SK-N-SH treated with all-trans-retinoic acid at 6 μM for 48 hours (cell line): ENCODE measurements around the gene KRT75.

ENCODE experiments used
- ARNTL ChIP-seq: fragments of 450-650 bp; formaldehyde crosslinking; IDR thresholded peaks from 2 replicates; pipeline ENCODE4 v1.5.0; 2020; ENCODE audit warnings: low read depth, mild to moderate bottlenecking, moderate library complexity, borderline replicate concordance
- CSDC2 ChIP-seq: fragments of 250-450 bp; sonication (Bioruptor Pico); IDR thresholded peaks from 2 replicates; pipeline ENCODE4 v1.5.0; 2020; ENCODE audit warnings: mild to moderate bottlenecking, moderate library complexity
- CSRNP3 ChIP-seq: fragments of 250-450 bp; sonication (Bioruptor Pico); IDR thresholded peaks from 2 replicates; pipeline ENCODE4 v1.5.1; 2021; ENCODE audit warnings: mild to moderate bottlenecking, moderate library complexity
- ESRRG ChIP-seq: fragments of 250-450 bp; sonication (Bioruptor Pico); IDR thresholded peaks from 2 replicates; pipeline ENCODE4 v1.6.1; 2021; ENCODE audit warnings: mild to moderate bottlenecking
- OSR1 ChIP-seq: fragments of 250-450 bp; sonication (Bioruptor Pico); IDR thresholded peaks from 2 replicates; pipeline ENCODE4 v1.8.0; 2022; ENCODE audit warnings: moderate library complexity, mild to moderate bottlenecking, inconsistent platforms
- PATZ1 ChIP-seq: fragments of 250-450 bp; sonication (Bioruptor Pico); IDR thresholded peaks from 2 replicates; pipeline ENCODE4 v1.8.0; 2020; ENCODE audit warnings: mild to moderate bottlenecking, moderate library complexity, borderline replicate concordance
- ZFP3 ChIP-seq: fragments of 250-450 bp; sonication (Bioruptor Pico); IDR thresholded peaks from 2 replicates; pipeline ENCODE4 v1.5.0; 2020; ENCODE audit warnings: mild to moderate bottlenecking, moderate library complexity
- ZFP30 ChIP-seq: fragments of 450-650 bp; formaldehyde crosslinking; IDR thresholded peaks from 2 replicates; pipeline ENCODE4 v1.5.0; 2022; ENCODE audit warnings: mild to moderate bottlenecking, moderate library complexity
- ZNF8 ChIP-seq: fragments of 450-650 bp; formaldehyde crosslinking; IDR thresholded peaks from 2 replicates; pipeline ENCODE4 v1.5.0; 2020; ENCODE audit warnings: mild to moderate bottlenecking, moderate library complexity

- TF ChIP-seq ZFP30 (no peak), CSRNP3 (CRISPR knock-in tag) (no peak), PATZ1 (CRISPR knock-in tag) (no peak), OSR1 (CRISPR knock-in tag) (no peak), ESRRG (CRISPR knock-in tag) (no peak), ARNTL (CRISPR knock-in tag) (no peak), ZNF8 (CRISPR knock-in tag) (no peak), CSDC2 (CRISPR knock-in tag) (no peak), ZFP3 (no peak)
Measured at GRCh38 chr12:52455821-52456220, 21.6 kb upstream of the KRT75 start.
